IMR-90 (cell line): ENCODE results near the gene MAPKAPK5. TPM values are rescaled to one million over a fixed set of nuclear protein-coding genes. Genes with fewer than 3 reads are reported as not detected.

Source experiments
- ATAC-seq: fragments of 200-7000 bp; cut with Tn5 transposase; 2 replicates; pipeline ENCODE4 v1.9.1; 2020; ENCODE audit warnings: low read depth, mild to moderate bottlenecking, moderate library complexity
- BruUV-seq: library from RNA; stranded (reverse); fragments of 400-500 nt; replicated peaks from 2 replicates; lab custom pipeline; 2021; lab: Mats Ljungman, UMichigan
- CTCF ChIA-PET: fragments of 300-600 bp; formaldehyde crosslinking; extraction: SDS; loops from one replicate; lab custom pipeline; 2021; ENCODE audit warnings: antibody characterized with exemption; lab: Yijun Ruan, JAX
- POLR2A ChIA-PET: fragments of 300-600 bp; sonication (Branson Sonifier 250); formaldehyde crosslinking; loops from one replicate; lab custom pipeline; 2022; ENCODE audit warnings: antibody characterized with exemption; ENCODE audit not compliant: unreplicated experiment; lab: Charles Lee
- DNase-seq: peaks from one replicate; pipeline ENCODE4 v3.0.0; 2013
- H2AFZ ChIP-seq: replicated peaks from 2 replicates; pipeline ENCODE3; 2013; ENCODE audit warnings: low read length, mild to moderate bottlenecking; ENCODE audit not compliant: poor library complexity
- H2AK5ac ChIP-seq: 2 replicates; pipeline ENCODE4 v1.6.1; 2013; ENCODE audit warnings: low read depth, low read length, inconsistent platforms
- H2AK9ac ChIP-seq: replicated peaks from 2 replicates; pipeline ENCODE3; 2013; ENCODE audit warnings: mild to moderate bottlenecking, low read depth, low read length, moderate library complexity; ENCODE audit not compliant: poor library complexity
- H2BK120ac ChIP-seq: 2 replicates; pipeline ENCODE4 v1.6.1; 2013; ENCODE audit warnings: low read depth, low read length, inconsistent platforms
- H2BK15ac ChIP-seq: 3 replicates; pipeline ENCODE4 v1.6.1; 2013; ENCODE audit warnings: low read depth, low read length, inconsistent platforms
- H2BK20ac ChIP-seq: 2 replicates; pipeline ENCODE4 v1.6.1; 2013; ENCODE audit warnings: low read depth, mild to moderate bottlenecking, inconsistent platforms, low read length, moderate library complexity
- H2BK5ac ChIP-seq: 2 replicates; pipeline ENCODE4 v1.6.1; 2013; ENCODE audit warnings: mild to moderate bottlenecking, low read depth, low read length, inconsistent platforms; ENCODE audit not compliant: poor library complexity, severe bottlenecking
- H3K14ac ChIP-seq: replicated peaks from 2 replicates; pipeline ENCODE4 v1.6.1; 2013; ENCODE audit warnings: low read depth, low read length, inconsistent platforms
- H3K18ac ChIP-seq: 2 replicates; pipeline ENCODE4 v1.6.1; 2013; ENCODE audit warnings: low read depth, low read length, control low read depth
- H3K23ac ChIP-seq: 2 replicates; pipeline ENCODE4 v1.6.1; 2013; ENCODE audit warnings: low read depth, low read length, inconsistent platforms
- H3K27ac ChIP-seq: 2 replicates; pipeline ENCODE4 v1.5.1; 2013; ENCODE audit warnings: mild to moderate bottlenecking, control low read depth, low read length; ENCODE audit not compliant: insufficient read depth
- H3K27me3 ChIP-seq: 2 replicates; pipeline ENCODE4 v1.6.1; 2013; ENCODE audit warnings: low read length; ENCODE audit not compliant: control insufficient read depth, insufficient read depth
- H3K36me3 ChIP-seq: 2 replicates; pipeline ENCODE4 v1.6.1; 2013; ENCODE audit warnings: low read length, mixed read lengths; ENCODE audit not compliant: control insufficient read depth, insufficient read depth
- H3K4ac ChIP-seq: 2 replicates; pipeline ENCODE4 v1.6.1; 2013; ENCODE audit warnings: low read depth, low read length, inconsistent platforms
- H3K4me1 ChIP-seq: 2 replicates; pipeline ENCODE4 v1.6.1; 2013; ENCODE audit warnings: low read length, mixed read lengths; ENCODE audit not compliant: control insufficient read depth, insufficient read depth
- H3K4me2 ChIP-seq: 2 replicates; pipeline ENCODE4 v1.6.1; 2013; ENCODE audit warnings: low read depth, mild to moderate bottlenecking, control low read depth, low read length, moderate library complexity
- H3K4me3 ChIP-seq: 2 replicates; pipeline ENCODE4 v1.5.1; 2013; ENCODE audit warnings: low read depth, mild to moderate bottlenecking, control low read depth, low read length, moderate library complexity; ENCODE audit not compliant: insufficient read depth
- H3K56ac ChIP-seq: 2 replicates; pipeline ENCODE4 v1.6.1; 2013; ENCODE audit warnings: low read length, inconsistent platforms; ENCODE audit not compliant: insufficient read depth; ENCODE audit errors: extremely low read depth
- H3K79me1 ChIP-seq, 2 experiments: 2 replicates each; pipeline ENCODE4 v1.6.1; 2013; ENCODE audit warnings: low read length in 2 of 2, inconsistent platforms in 1 of 2, low read depth in 1 of 2
- H3K9ac ChIP-seq: 2 replicates; pipeline ENCODE4 v1.6.1; 2013; ENCODE audit warnings: low read depth, low read length, control low read depth
- H3K9me1 ChIP-seq: 2 replicates; pipeline ENCODE4 v1.6.1; 2013; ENCODE audit warnings: low read length, inconsistent platforms; ENCODE audit not compliant: insufficient read depth
- H3K9me3 ChIP-seq: 2 replicates; pipeline ENCODE4 v1.6.1; 2013; ENCODE audit warnings: low read length; ENCODE audit not compliant: control insufficient read depth, insufficient read depth
- H4K20me1 ChIP-seq: 2 replicates; pipeline ENCODE4 v1.6.1; 2013; ENCODE audit warnings: low read length, inconsistent platforms; ENCODE audit not compliant: insufficient read depth
- H4K5ac ChIP-seq: 2 replicates; pipeline ENCODE4 v1.6.1; 2013; ENCODE audit warnings: mild to moderate bottlenecking, low read depth, low read length, control low read depth
- H4K8ac ChIP-seq, 2 experiments: 2 replicates each; pipeline ENCODE4 v1.6.1; 2013; ENCODE audit warnings: low read depth in 2 of 2, low read length in 2 of 2, control low read depth in 1 of 2, inconsistent platforms in 1 of 2
- H4K91ac ChIP-seq: 2 replicates; pipeline ENCODE4 v1.6.1; 2013; ENCODE audit warnings: low read depth, low read length, inconsistent platforms; ENCODE audit not compliant: insufficient read depth
- ELK1 ChIP-seq: fragments of 150-350 bp; IDR thresholded peaks from 2 replicates; pipeline ENCODE4 v1.6.1; 2016; ENCODE audit warnings: low read depth, mild to moderate bottlenecking, low read length, moderate library complexity, borderline replicate concordance
- MAFK ChIP-seq: IDR thresholded peaks from 2 replicates; pipeline ENCODE4 v1.6.1; 2012; ENCODE audit warnings: low read depth, low read length, improper control_type of control experiment
- WGBS, 2 experiments: methylation state at CpG; one replicate each; pipeline versions ENCODE4 v1.1.5 to v1.1.7; 2013; ENCODE audit warnings: missing lambda C conversion rate in 2 of 2; ENCODE audit not compliant: insufficient read length in 1 of 2; ENCODE audit errors: extremely low coverage in 2 of 2; 5-methylcytosine and 5-hydroxymethylcytosine counted together
- dilution Hi-C: fragments of 300-500 bp; cut with HindIII; formaldehyde crosslinking; loops from one replicate; pipeline ENCODE4 v1.14.3; 2018; ENCODE audit warnings: low sequenced_read_pairs; ENCODE audit not compliant: unreplicated experiment
- in situ Hi-C: fragments of 300-500 bp; cut with MboI; formaldehyde crosslinking; loops from 3 replicates; pipeline ENCODE4 v1.14.3; 2019; ENCODE audit warnings: low sequenced_read_pairs, inconsistent platforms, mixed read lengths
- intact Hi-C: fragments of 100-400 bp; cut with micrococcal nuclease; formaldehyde crosslinking; loops from 2 replicates; pipeline ENCODE4 v1.10.0; 2022
- polyA plus RNA-seq, 3 experiments: library from polyadenylated mRNA; depleted of rRNA; stranded (reverse); fragments of >200 nt; gene quantifications; 2 replicates each; pipeline ENCODE4 v1.2.3, GENCODE V29; 2012; ENCODE audit warnings: low replicate concordance in 1 of 3
- total RNA-seq: library from RNA; depleted of rRNA; stranded (reverse); fragments of >200 nt; gene quantifications from 2 replicates; pipeline ENCODE4 v1.2.3, GENCODE V29; 2012

MAPKAPK5 gene
- total and polyA plus RNA-seq, 2 of the 4 experiments (the other 2 are of a cell fraction), result 35.0 to 44.6 TPM

GRCh38 chr12:111858778-111859177 is 16.8 kb downstream of the MAPKAPK5 start:
- H3K4me1 ChIP-seq, result no peaks in the 10 kb centered on the region
- no peak overlapping the region for H4K8ac ChIP-seq
- DNase-seq, result no peak

More at GRCh38 chr12:111858778-111859177, 16.8 kb downstream of the MAPKAPK5 start:
- Histone ChIP-seq H2AK9ac (no peak overlapping the region), H3K4me2 (no peak overlapping the region), H2BK20ac (no peak overlapping the region), H4K20me1 (peaks cover 30% of the 10 kb centered on the region), H3K79me1 (peaks cover 17 to 47% of the 10 kb centered on the region in 2 experiments), H3K18ac (no peak overlapping the region), H2BK5ac (no peak overlapping the region), H3K23ac (no peak overlapping the region), H3K36me3 (peaks cover 7% of the 10 kb centered on the region), H4K5ac (no peak overlapping the region), H4K91ac (no peak overlapping the region), H2BK120ac (no peak overlapping the region), H3K4ac (no peak overlapping the region), H3K27ac (no peak overlapping the region), H3K9me3 (peaks cover 3% of the 10 kb centered on the region; the same call in 1 of the 2 replicates), H2AK5ac (no peak overlapping the region), H3K14ac (no peak overlapping the region), H2BK15ac (no peak overlapping the region), H3K27me3 (no peaks in the 10 kb centered on the region), H3K9me1 (peaks cover 7% of the 10 kb centered on the region; the same call in 1 of the 2 replicates), H3K56ac (no peak overlapping the region), H3K4me3 (no peak overlapping the region), H2AFZ (no peak overlapping the region), H3K9ac (no peak overlapping the region)
- WGBS, 2 experiments, result no CpG with 5 or more reads among the region's 7 CpGs
- POLR2A ChIA-PET, result no interaction called here
- in situ Hi-C loops, result no loop called here
- intact Hi-C loops, result no loop called here
- dilution Hi-C loops, result no loop called here
- CTCF ChIA-PET, result interaction anchor here (0.6 kb wide), 1 partner anchor 11 kb away, joined by 3 read pairs; no protein-coding TSS in a partner anchor
- TF ChIP-seq MAFK, result 0 out of 2 replicates have a peak, but pooled peaks have one; percentile 7
- no peak for TF ChIP-seq ELK1
- no TSS peak for BruUV-seq
- ATAC-seq, result no peak
